ENCODE measurements around the gene STYK1.

- TF ChIP-seq, protein P1, sequence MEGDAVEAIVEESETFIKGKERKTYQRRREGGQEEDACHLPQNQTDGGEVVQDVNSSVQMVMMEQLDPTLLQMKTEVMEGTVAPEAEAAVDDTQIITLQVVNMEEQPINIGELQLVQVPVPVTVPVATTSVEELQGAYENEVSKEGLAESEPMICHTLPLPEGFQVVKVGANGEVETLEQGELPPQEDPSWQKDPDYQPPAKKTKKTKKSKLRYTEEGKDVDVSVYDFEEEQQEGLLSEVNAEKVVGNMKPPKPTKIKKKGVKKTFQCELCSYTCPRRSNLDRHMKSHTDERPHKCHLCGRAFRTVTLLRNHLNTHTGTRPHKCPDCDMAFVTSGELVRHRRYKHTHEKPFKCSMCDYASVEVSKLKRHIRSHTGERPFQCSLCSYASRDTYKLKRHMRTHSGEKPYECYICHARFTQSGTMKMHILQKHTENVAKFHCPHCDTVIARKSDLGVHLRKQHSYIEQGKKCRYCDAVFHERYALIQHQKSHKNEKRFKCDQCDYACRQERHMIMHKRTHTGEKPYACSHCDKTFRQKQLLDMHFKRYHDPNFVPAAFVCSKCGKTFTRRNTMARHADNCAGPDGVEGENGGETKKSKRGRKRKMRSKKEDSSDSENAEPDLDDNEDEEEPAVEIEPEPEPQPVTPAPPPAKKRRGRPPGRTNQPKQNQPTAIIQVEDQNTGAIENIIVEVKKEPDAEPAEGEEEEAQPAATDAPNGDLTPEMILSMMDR (conservative IDR thresholded peaks at IDR 0.05; ENCODE audit: low read length) = no peak
- no peak for TF ChIP-seq EZH2phosphoT487 (IDR thresholded peaks at IDR 0.05; ENCODE audit: borderline replicate concordance)
These were observed 58.3 kb downstream of the STYK1 start for GRCh38 chr12:10615532-10615931.

Measured in Loucy (cell line).